H9 (cell line): Measurements from ENCODE around the gene PDXK. TPM values are rescaled to one million over a fixed set of nuclear protein-coding genes. Genes with fewer than 3 reads are reported as not detected.

Experiments
- DNase-seq: peaks from one replicate; pipeline ENCODE4 v3.0.0-alpha.2; 2017
- H2AFZ ChIP-seq: one replicate; pipeline ENCODE4 v1.6.1; 2013; ENCODE audit warnings: mild to moderate bottlenecking, low read length, control low read depth, moderate library complexity
- H2AK5ac ChIP-seq: 2 replicates; pipeline ENCODE4 v1.6.1; 2013; ENCODE audit warnings: low read length, control low read depth, mixed read lengths; ENCODE audit not compliant: insufficient read length
- H2BK120ac ChIP-seq: one replicate; pipeline ENCODE4 v1.6.1; 2013; ENCODE audit warnings: low read depth, mild to moderate bottlenecking, low read length, control low read depth, inconsistent platforms; ENCODE audit not compliant: poor library complexity, severe bottlenecking
- H2BK12ac ChIP-seq: 2 replicates; pipeline ENCODE4 v1.6.1; 2013; ENCODE audit warnings: low read length, control low read depth, mixed read lengths, low read depth; ENCODE audit not compliant: insufficient read length
- H2BK15ac ChIP-seq: 2 replicates; pipeline ENCODE4 v1.6.1; 2013; ENCODE audit warnings: low read depth, low read length, control low read depth
- H2BK20ac ChIP-seq: one replicate; pipeline ENCODE4 v1.6.1; 2013; ENCODE audit warnings: low read depth, mild to moderate bottlenecking, low read length, control low read depth, inconsistent platforms; ENCODE audit not compliant: poor library complexity, severe bottlenecking
- H2BK5ac ChIP-seq: 2 replicates; pipeline ENCODE4 v1.6.1; 2013; ENCODE audit warnings: low read length, control low read depth, mixed read lengths; ENCODE audit not compliant: insufficient read length
- H3K14ac ChIP-seq: 2 replicates; pipeline ENCODE4 v1.6.1; 2013; ENCODE audit warnings: low read length, control low read depth; ENCODE audit not compliant: insufficient read depth
- H3K18ac ChIP-seq: 2 replicates; pipeline ENCODE4 v1.6.1; 2013; ENCODE audit warnings: low read depth, mild to moderate bottlenecking, mixed read lengths, low read length, control low read depth; ENCODE audit not compliant: insufficient read length
- H3K23ac ChIP-seq: 2 replicates; pipeline ENCODE4 v1.6.1; 2013; ENCODE audit warnings: low read length, control low read depth, mixed read lengths, low read depth; ENCODE audit not compliant: insufficient read length
- H3K23me2 ChIP-seq: 2 replicates; pipeline ENCODE4 v1.6.1; 2013; ENCODE audit warnings: low read depth, mild to moderate bottlenecking, mixed read lengths, low read length, control low read depth; ENCODE audit not compliant: insufficient read length, poor library complexity, severe bottlenecking
- H3K27ac ChIP-seq: 2 replicates; pipeline ENCODE4 v1.5.1; 2013; ENCODE audit warnings: low read length, control low read depth, mixed read lengths, low read depth; ENCODE audit not compliant: insufficient read length
- H3K27me3 ChIP-seq: 2 replicates; pipeline ENCODE4 v1.6.1; 2013; ENCODE audit warnings: low read length, control low read depth, inconsistent platforms; ENCODE audit not compliant: insufficient read depth
- H3K4ac ChIP-seq: 2 replicates; pipeline ENCODE4 v1.6.1; 2013; ENCODE audit warnings: low read depth, mild to moderate bottlenecking, control low read depth, inconsistent platforms, low read length, moderate library complexity
- H3K4me1 ChIP-seq: 2 replicates; pipeline ENCODE4 v1.6.1; 2013; ENCODE audit warnings: low read length, control low read depth, inconsistent platforms; ENCODE audit not compliant: insufficient read depth
- H3K4me2 ChIP-seq: 2 replicates; pipeline ENCODE4 v1.6.1; 2013; ENCODE audit warnings: low read length, control low read depth, mixed read lengths; ENCODE audit not compliant: insufficient read length, insufficient read depth
- H3K56ac ChIP-seq: 2 replicates; pipeline ENCODE4 v1.6.1; 2013; ENCODE audit warnings: low read depth, mild to moderate bottlenecking, mixed read lengths, low read length, control low read depth; ENCODE audit not compliant: insufficient read length
- H3K79me1 ChIP-seq: 2 replicates; pipeline ENCODE4 v1.6.1; 2013; ENCODE audit warnings: low read depth, mild to moderate bottlenecking, moderate library complexity, low read length, control low read depth, inconsistent platforms; ENCODE audit not compliant: insufficient read depth, poor library complexity, severe bottlenecking
- H3K79me2 ChIP-seq: 2 replicates; pipeline ENCODE4 v1.6.1; 2013; ENCODE audit warnings: low read length, control low read depth, inconsistent platforms; ENCODE audit not compliant: insufficient read depth
- H3K9ac ChIP-seq: 2 replicates; pipeline ENCODE4 v1.6.1; 2013; ENCODE audit warnings: low read length, control low read depth, mixed read lengths; ENCODE audit not compliant: insufficient read length; ENCODE audit errors: extremely low read depth
- H3K9me3 ChIP-seq: one replicate; pipeline ENCODE4 v1.6.1; 2013; ENCODE audit warnings: low read depth, low read length, inconsistent platforms; ENCODE audit not compliant: control insufficient read depth
- H3T11ph ChIP-seq: one replicate; pipeline ENCODE4 v1.6.1; 2013; ENCODE audit warnings: mild to moderate bottlenecking, low read length, control low read depth, inconsistent platforms
- H4K20me1 ChIP-seq: one replicate; pipeline ENCODE4 v1.6.1; 2013; ENCODE audit not compliant: control insufficient read depth, insufficient read length, insufficient read depth
- H4K5ac ChIP-seq: 2 replicates; pipeline ENCODE4 v1.6.1; 2013; ENCODE audit warnings: low read depth, mild to moderate bottlenecking, mixed read lengths, low read length, control low read depth; ENCODE audit not compliant: insufficient read length
- H4K8ac ChIP-seq: replicated peaks from 2 replicates; pipeline ENCODE4 v1.6.1; 2013; ENCODE audit warnings: low read length, control low read depth, mixed read lengths, low read depth; ENCODE audit not compliant: insufficient read length
- H4K91ac ChIP-seq: 2 replicates; pipeline ENCODE4 v1.6.1; 2013; ENCODE audit warnings: low read depth, mild to moderate bottlenecking, moderate library complexity, mixed read lengths, low read length, control low read depth; ENCODE audit not compliant: insufficient read length
- H3K27ac Mint-ChIP-seq, 3 experiments: 2 replicates in 2 of 3; 3 replicates in 1 of 3; pipeline ENCODE4 v1.8.0; 2020 to 2021; ENCODE audit warnings: mixed read lengths in 3 of 3, mild to moderate bottlenecking in 1 of 3, moderate library complexity in 1 of 3
- H3K27me3 Mint-ChIP-seq: 2 replicates; pipeline ENCODE4 v1.8.0; 2021; ENCODE audit warnings: low read depth, mild to moderate bottlenecking, moderate library complexity, mixed read lengths
- H3K36me3 Mint-ChIP-seq, 3 experiments: 2 replicates in 2 of 3; 3 replicates in 1 of 3; pipeline ENCODE4 v1.8.0; 2020 to 2021; ENCODE audit warnings: low read depth in 3 of 3, mixed read lengths in 3 of 3; ENCODE audit not compliant: insufficient read depth in 1 of 3
- H3K4me1 Mint-ChIP-seq, 2 experiments: 2 replicates each; pipeline ENCODE4 v1.8.0; 2020; ENCODE audit warnings: mixed read lengths in 2 of 2
- H3K4me3 Mint-ChIP-seq, 2 experiments: 2 replicates in 1 of 2; 3 replicates in 1 of 2; pipeline ENCODE4 v1.8.0; 2020 to 2021; ENCODE audit warnings: mild to moderate bottlenecking in 2 of 2, mixed read lengths in 2 of 2, moderate library complexity in 1 of 2
- H3K9me3 Mint-ChIP-seq, 2 experiments: 2 replicates in 1 of 2; 3 replicates in 1 of 2; pipeline ENCODE4 v1.8.0; 2020; ENCODE audit warnings: mild to moderate bottlenecking in 2 of 2, mixed read lengths in 2 of 2, moderate library complexity in 1 of 2
- CTCF ChIP-seq: fragments of 200-600 bp; sonication (generic); conservative IDR thresholded peaks from 3 replicates; pipeline ENCODE4 v1.8.0; 2021; ENCODE audit warnings: antibody characterized with exemption, mild to moderate bottlenecking
- WGBS: extraction: QIAGEN DNeasy Blood & Tissue Kit; methylation state at CpG from one replicate; pipeline ENCODE4 v1.1.7; 2013; ENCODE audit warnings: missing lambda C conversion rate, low lambda C conversion rate, mixed read lengths; ENCODE audit not compliant: insufficient read length; ENCODE audit errors: extremely low coverage; 5-methylcytosine and 5-hydroxymethylcytosine counted together
- total RNA-seq: library from RNA; stranded (reverse); gene quantifications from 2 replicates; pipeline ENCODE4 v1.2.1, GENCODE V29; 2021

PDXK gene
- total RNA-seq, 1 experiment from 2014 or later, result 109 TPM

- no peaks in the 10 kb centered on the region for H3K9me3 ChIP-seq
- H2BK12ac ChIP-seq, result no peak overlapping the region
- H4K20me1 ChIP-seq, result no peaks in the 10 kb centered on the region
- H3K4me1 Mint-ChIP-seq, result peaks cover 11 to 12% of the 10 kb centered on the region in 2 experiments
- no peak overlapping the region for H3K27ac ChIP-seq
- no peak overlapping the region for H4K8ac ChIP-seq
- no peak overlapping the region for H2BK120ac ChIP-seq
- H3K36me3 Mint-ChIP-seq, result peaks cover 6 to 23% (median 15%) of the 10 kb centered on the region in 3 experiments; a peak in 5 of 7 replicates
- no peaks in the 10 kb centered on the region for H3K79me1 ChIP-seq
- H3K56ac ChIP-seq, result no peak overlapping the region
- no peak overlapping the region for H2AK5ac ChIP-seq
- H3K18ac ChIP-seq, result no peak overlapping the region
- no peak for DNase-seq
- H3K9ac ChIP-seq, result no peak overlapping the region
- peak overlapping the region; percentile 84; the same call in 1 of the 2 replicates for H2BK15ac ChIP-seq
- H3K79me2 ChIP-seq, result no peaks in the 10 kb centered on the region
- no peak overlapping the region for H3K4ac ChIP-seq
- H3K14ac ChIP-seq, result no peak overlapping the region
- H3K4me3 Mint-ChIP-seq, result no peak overlapping the region
- H3K9me3 Mint-ChIP-seq, result no peaks in the 10 kb centered on the region
- TF ChIP-seq CTCF, result no peak
- no peak overlapping the region for H2BK20ac ChIP-seq
- no peak overlapping the region for H3K4me2 ChIP-seq
- H3K27ac Mint-ChIP-seq, result no peak overlapping the region
- no peaks in the 10 kb centered on the region for H3K27me3 Mint-ChIP-seq
- no peak overlapping the region for H3K23ac ChIP-seq
- no peaks in the 10 kb centered on the region for H3K4me1 ChIP-seq
- WGBS, result no CpG with 5 or more reads among the region's 13 CpGs
- no peak overlapping the region for H3T11ph ChIP-seq
- H4K91ac ChIP-seq, result no peak overlapping the region
- H2BK5ac ChIP-seq, result no peak overlapping the region
- no peaks in the 10 kb centered on the region for H3K23me2 ChIP-seq
- no peak overlapping the region for H4K5ac ChIP-seq
- H2AFZ ChIP-seq, result no peak overlapping the region
- H3K27me3 ChIP-seq, result no peaks in the 10 kb centered on the region
Observed at GRCh38 chr21:43699933-43700599, 18.9 kb upstream of the PDXK start.
